Gastroesophageal sphincter (tissue), 3 donors: ENCODE results near the gene FBXO3.

Experiments
- EP300 ChIP-seq: sonication (generic); formaldehyde crosslinking; IDR thresholded peaks from one replicate; pipeline ENCODE4 v1.6.1; 2017; ENCODE audit warnings: antibody characterized with exemption, mild to moderate bottlenecking
- TF ChIP-seq, protein P1 (sequence below), 4 experiments: fragments of 200-600 bp in 2 of 4; fragments of 450-650 bp in 2 of 4; sonication (generic) in 1 of 4; IDR thresholded peaks; one replicate each; pipeline ENCODE4 v1.5.1; 2017 to 2019; ENCODE audit warnings: antibody characterized with exemption in 4 of 4, mild to moderate bottlenecking in 2 of 4, moderate library complexity in 2 of 4

DNA sequence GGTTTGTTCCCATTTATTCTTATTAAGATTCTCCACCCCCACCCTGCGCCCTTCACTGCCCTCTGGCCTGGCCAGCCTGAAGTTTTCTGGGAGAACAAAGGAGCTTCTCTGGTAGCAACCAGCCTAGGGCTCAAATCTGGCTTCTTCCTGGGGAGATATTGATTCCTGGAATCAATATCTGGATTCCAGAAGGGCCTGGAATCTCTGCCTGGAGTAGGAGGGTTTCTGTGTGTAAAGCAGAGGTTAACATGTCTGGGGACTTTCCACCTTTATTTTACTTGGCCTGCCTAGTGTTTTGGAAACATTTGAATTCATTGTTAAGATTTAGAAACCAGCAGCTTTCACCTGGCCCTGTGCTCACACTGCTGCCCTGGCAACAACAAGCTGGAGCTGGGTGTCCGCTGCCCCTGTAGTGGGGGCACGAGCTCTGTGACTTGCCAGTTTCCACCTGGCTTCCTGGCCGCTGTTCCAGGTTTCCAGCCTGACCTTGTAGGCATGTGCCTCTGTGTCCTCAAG is 79.2 kb downstream of the FBXO3 start:
- no peak for TF ChIP-seq EP300
- TF ChIP-seq, protein P1, sequence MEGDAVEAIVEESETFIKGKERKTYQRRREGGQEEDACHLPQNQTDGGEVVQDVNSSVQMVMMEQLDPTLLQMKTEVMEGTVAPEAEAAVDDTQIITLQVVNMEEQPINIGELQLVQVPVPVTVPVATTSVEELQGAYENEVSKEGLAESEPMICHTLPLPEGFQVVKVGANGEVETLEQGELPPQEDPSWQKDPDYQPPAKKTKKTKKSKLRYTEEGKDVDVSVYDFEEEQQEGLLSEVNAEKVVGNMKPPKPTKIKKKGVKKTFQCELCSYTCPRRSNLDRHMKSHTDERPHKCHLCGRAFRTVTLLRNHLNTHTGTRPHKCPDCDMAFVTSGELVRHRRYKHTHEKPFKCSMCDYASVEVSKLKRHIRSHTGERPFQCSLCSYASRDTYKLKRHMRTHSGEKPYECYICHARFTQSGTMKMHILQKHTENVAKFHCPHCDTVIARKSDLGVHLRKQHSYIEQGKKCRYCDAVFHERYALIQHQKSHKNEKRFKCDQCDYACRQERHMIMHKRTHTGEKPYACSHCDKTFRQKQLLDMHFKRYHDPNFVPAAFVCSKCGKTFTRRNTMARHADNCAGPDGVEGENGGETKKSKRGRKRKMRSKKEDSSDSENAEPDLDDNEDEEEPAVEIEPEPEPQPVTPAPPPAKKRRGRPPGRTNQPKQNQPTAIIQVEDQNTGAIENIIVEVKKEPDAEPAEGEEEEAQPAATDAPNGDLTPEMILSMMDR (IDR thresholded peaks at IDR 0.05) = no peak
